Stimulated activated CD4-positive, alpha-beta T cell treated with anti-CD3 and anti-CD28 coated beads, Interleukin-1b, Interleukin-23, amount 100 ng/mL, for 1 hour (primary cell): Measurements from ENCODE around the gene ZNF346.
"Not testable (repeated sequence)": the region's sequence is repeated elsewhere in the genome, so short reads cannot be mapped to it uniquely, and the experiment has no call there.

ENCODE experiments used
- DNase-seq, 2 donors: peaks; one replicate each; pipeline ENCODE4 v3.0.0-alpha.2; 2020; ENCODE audit warnings: low read depth in 2 of 2

The ZNF346 gene

GRCh38 chr5:177008716-177009115 is 13.8 kb upstream of the ZNF346 start:
- no peak for DNase-seq

- no peak for DNase-seq
Observed at GRCh38 chr5:177010153-177010552, 12.3 kb upstream of the ZNF346 start.

GRCh38 chr5:177015156-177015555 is 7.3 kb upstream of the ZNF346 start:
- no peak for DNase-seq

GRCh38 chr5:177018341-177018740 is 4.2 kb upstream of the ZNF346 start:
- no peak for DNase-seq

- no peak for DNase-seq
Observed at GRCh38 chr5:177020033-177020432, 2.5 kb upstream of the ZNF346 start.

GRCh38 chr5:177023303-177023664 is 788 bp downstream of the ZNF346 start:
- DNase-seq = no peak

- DNase-seq = no peak
Observed at GRCh38 chr5:177024559-177024958, 2.1 kb downstream of the ZNF346 start.

GRCh38 chr5:177025101-177025601 is 2.7 kb downstream of the ZNF346 start:
- DNase-seq = no peak

- no peak for DNase-seq
Observed at GRCh38 chr5:177027665-177028064, 5.2 kb downstream of the ZNF346 start.

- no peak for DNase-seq
Observed at GRCh38 chr5:177029498-177029897, 7.0 kb downstream of the ZNF346 start.

- DNase-seq = no peak
Observed at GRCh38 chr5:177035976-177036375, 13.5 kb downstream of the ZNF346 start.

- no peak for DNase-seq
Observed at GRCh38 chr5:177036443-177036842, 13.9 kb downstream of the ZNF346 start.

GRCh38 chr5:177036921-177037320 is 14.4 kb downstream of the ZNF346 start:
- DNase-seq = no peak

- DNase-seq = no peak
Observed at GRCh38 chr5:177040814-177041420, 18.4 kb downstream of the ZNF346 start.

- no peak for DNase-seq
Observed at GRCh38 chr5:177041936-177042335, 19.4 kb downstream of the ZNF346 start.

- no peak for DNase-seq
Observed at GRCh38 chr5:177043114-177043513, 20.6 kb downstream of the ZNF346 start.

GRCh38 chr5:177043958-177044357 is 21.5 kb downstream of the ZNF346 start:
- no peak for DNase-seq

GRCh38 chr5:177044641-177045040 is 22.1 kb downstream of the ZNF346 start:
- no peak for DNase-seq

GRCh38 chr5:177045631-177046030 is 23.1 kb downstream of the ZNF346 start:
- DNase-seq = no peak

- DNase-seq = not testable (repeated sequence)
Observed at GRCh38 chr5:177048531-177048930, 26.0 kb downstream of the ZNF346 start.

GRCh38 chr5:177049285-177049684 is 26.8 kb downstream of the ZNF346 start:
- no peak for DNase-seq

GRCh38 chr5:177064500-177065277 is 42.2 kb downstream of the ZNF346 start:
- no peak for DNase-seq

- DNase-seq = no peak
Observed at GRCh38 chr5:177065491-177065890, 43.0 kb downstream of the ZNF346 start.
